AG20443 (cell line): Measurements from ENCODE around the gene TM2D1.
A peak's percentile ranks its signal among the peaks of the same experiment; 100 is the strongest.
"Not testable (repeated sequence)": the region's sequence is repeated elsewhere in the genome, so short reads cannot be mapped to it uniquely, and the experiment has no call there.

ENCODE experiments used
- DNase-seq: peaks from one replicate; pipeline ENCODE4 v3.0.0; 2012; ENCODE audit warnings: low spot score, mixed read lengths

TM2D1 gene

GRCh38 chr1:61724813-61725694 is at the start of gene TM2D1:
Gene TM2D1, minus strand, starts transcription at chr1:61725141. Its CDS starts 21 bp downstream, at chr1:61725120.
- DNase-seq, result peak; percentile 96

GRCh38 chr1:61770131-61770530 is 45.2 kb upstream of the TM2D1 start:
- DNase-seq, result no peak

- DNase-seq, result peak; percentile 57
These were observed 33.0 kb upstream of the TM2D1 start for GRCh38 chr1:61757950-61758349.

GRCh38 chr1:61756773-61757172 is 31.8 kb upstream of the TM2D1 start:
- DNase-seq, result no peak

- DNase-seq, result no peak
These were observed 29.6 kb upstream of the TM2D1 start for GRCh38 chr1:61754545-61754944.

GRCh38 chr1:61753998-61754508 is 29.1 kb upstream of the TM2D1 start:
- no peak for DNase-seq

GRCh38 chr1:61752921-61753389 is 28.0 kb upstream of the TM2D1 start:
- no peak for DNase-seq

- DNase-seq, result no peak
These were observed 24.6 kb upstream of the TM2D1 start for GRCh38 chr1:61749574-61749973.

GRCh38 chr1:61748566-61748965 is 23.6 kb upstream of the TM2D1 start:
- DNase-seq, result no peak

- peak; percentile 16 for DNase-seq
These were observed 21.9 kb upstream of the TM2D1 start for GRCh38 chr1:61746813-61747212.

GRCh38 chr1:61743716-61744580 is 19.0 kb upstream of the TM2D1 start:
- DNase-seq, result no peak

- DNase-seq, result no peak
These were observed 18.4 kb upstream of the TM2D1 start for GRCh38 chr1:61743431-61743705.

- peak; percentile 91 for DNase-seq
These were observed 17.9 kb upstream of the TM2D1 start for GRCh38 chr1:61742620-61743430.

- peak; percentile 75 for DNase-seq
These were observed 17.0 kb upstream of the TM2D1 start, which contains the start of gene PATJ for GRCh38 chr1:61741711-61742619. Gene PATJ, plus strand, starts transcription at chr1:61742480. Its CDS starts 20,413 bp downstream, at chr1:61762893.

- DNase-seq, result no peak
These were observed 16.1 kb upstream of the TM2D1 start for GRCh38 chr1:61740751-61741700.

GRCh38 chr1:61732726-61733125 is 7.8 kb upstream of the TM2D1 start:
- DNase-seq, result no peak

- DNase-seq, result not testable (repeated sequence)
These were observed 5.7 kb upstream of the TM2D1 start for GRCh38 chr1:61730679-61731078.

GRCh38 chr1:61727544-61727943 is 2.6 kb upstream of the TM2D1 start:
- DNase-seq, result no peak

GRCh38 chr1:61724506-61724812 is 482 bp downstream of the TM2D1 start:
- DNase-seq, result no peak
